K562 (cell line): ENCODE measurements around the gene TMA16. TPM values are rescaled to one million over a fixed set of nuclear protein-coding genes. Genes with fewer than 3 reads are reported as not detected.

Source experiments
- BRD4 ChIP-seq: fragments of 200-600 bp; sonication (generic); IDR thresholded peaks from 2 replicates; pipeline ENCODE4 v1.6.1; 2017; ENCODE audit warnings: inconsistent platforms
- CCNT2 ChIP-seq: IDR thresholded peaks from 2 replicates; pipeline ENCODE4 v1.6.1; 2011; ENCODE audit warnings: borderline replicate concordance, low read depth, mild to moderate bottlenecking, moderate library complexity, mixed read lengths, low read length; ENCODE audit not compliant: insufficient read length; ENCODE audit errors: extremely low read depth
- FOXK2 ChIP-seq, 2 experiments: fragments of 450-650 bp; IDR thresholded peaks in 1 of 2; conservative IDR thresholded peaks in 1 of 2; 2 replicates each; pipeline ENCODE4 v1.6.1; 2016; ENCODE audit warnings: low read depth in 2 of 2, mild to moderate bottlenecking in 1 of 2
- HDAC8 ChIP-seq: fragments of 450-650 bp; IDR thresholded peaks from 2 replicates; pipeline ENCODE4 v1.6.1; 2016; ENCODE audit warnings: mild to moderate bottlenecking, missing genetic modification characterization, moderate library complexity, missing compliant biosample characterization
- HOXB6 ChIP-seq: fragments of 250-450 bp; sonication (Bioruptor Pico); IDR thresholded peaks from 2 replicates; pipeline ENCODE4 v1.5.1; 2022; ENCODE audit warnings: mild to moderate bottlenecking, borderline replicate concordance
- NR2C1 ChIP-seq, 2 experiments: fragments of 450-650 bp; IDR thresholded peaks; 2 replicates each; pipeline ENCODE4 v1.6.1; 2017; ENCODE audit warnings: mild to moderate bottlenecking in 2 of 2, antibody characterized with exemption in 1 of 2, inconsistent platforms in 1 of 2, missing compliant biosample characterization in 1 of 2, missing genetic modification characterization in 1 of 2
- NR4A1 ChIP-seq, 2 experiments: fragments of 250-450 bp in 1 of 2; fragments of 450-650 bp in 1 of 2; sonication (Bioruptor Pico) in 1 of 2; IDR thresholded peaks; 2 replicates each; pipeline versions ENCODE4 v1.4.0 to v1.6.1; 2016 to 2020; ENCODE audit warnings: mild to moderate bottlenecking in 2 of 2, missing compliant biosample characterization in 1 of 2, missing genetic modification characterization in 1 of 2, moderate library complexity in 1 of 2
- RNF2 ChIP-seq: sonication (generic); IDR thresholded peaks from 2 replicates; pipeline ENCODE4 v1.6.1; 2016
- ZBTB8A ChIP-seq: fragments of 450-650 bp; IDR thresholded peaks from 2 replicates; pipeline ENCODE4 v1.6.1; 2018; ENCODE audit warnings: mild to moderate bottlenecking, moderate library complexity; ENCODE audit not compliant: partially characterized antibody
- ZC3H11A ChIP-seq: IDR thresholded peaks from 2 replicates; pipeline ENCODE4 v1.6.1; 2012; ENCODE audit warnings: low read depth, low read length, improper control_type of control experiment
- ZNF165 ChIP-seq: fragments of 250-450 bp; sonication (Bioruptor Pico); IDR thresholded peaks from 2 replicates; pipeline ENCODE4 v1.4.0; 2020; ENCODE audit warnings: borderline replicate concordance
- polyA plus RNA-seq, 8 experiments: library from polyadenylated mRNA; depleted of rRNA in 4 of 8; stranded (reverse) in 5 of 8; unstranded in 3 of 8; fragments of >200 nt; fragmentation: Nextera tagmentation in 2 of 8; fragmentation: Illumina TruSeq in 1 of 8; extraction: Ambion mirVana in 2 of 8; extraction: Trizol in 1 of 8; gene quantifications; 2 replicates each; pipeline versions ENCODE4 v1.2.1 to v1.2.3, GENCODE V29; 2011 to 2014; ENCODE audit warnings: inconsistent platforms in 1 of 8, missing spikeins in 1 of 8
- total RNA-seq, 7 experiments: library from RNA; depleted of rRNA in 6 of 7; stranded (reverse); fragments of >200 nt in 6 of 7; fragmentation: Illumina TruSeq in 2 of 7; extraction: Trizol in 2 of 7; gene quantifications; 2 replicates each; pipeline versions ENCODE4 v1.2.1 to v1.2.3, GENCODE V29; 2011 to 2021; ENCODE audit warnings: low replicate concordance in 1 of 7
- TF ChIP-seq, protein P1 (sequence below): sonication (generic); formaldehyde crosslinking; IDR thresholded peaks from 2 replicates; pipeline ENCODE4 v1.8.0; 2023; ENCODE audit warnings: mild to moderate bottlenecking, missing genetic modification reagents
- TF ChIP-seq, protein P2 (sequence below): fragments of 450-650 bp; IDR thresholded peaks from 2 replicates; pipeline ENCODE4 v1.6.1; 2016; ENCODE audit warnings: borderline replicate concordance
- TF ChIP-seq, protein P3 (sequence below): fragments of 250-450 bp; sonication (Bioruptor Pico); IDR thresholded peaks from 2 replicates; pipeline ENCODE4 v1.4.0; 2020; ENCODE audit warnings: mild to moderate bottlenecking
- TF ChIP-seq, protein P4 (sequence below): fragments of 250-450 bp; sonication (Bioruptor Pico); IDR thresholded peaks from 2 replicates; pipeline ENCODE4 v1.4.0; 2020; ENCODE audit warnings: mild to moderate bottlenecking, moderate library complexity, borderline replicate concordance

Gene TMA16
- total and polyA plus RNA-seq, 9 of the 15 experiments (the other 6 are each of a cell fraction or from before 2014, with no cell fraction given): 27.7 to 74.8 (median 66.6) TPM

DNA sequence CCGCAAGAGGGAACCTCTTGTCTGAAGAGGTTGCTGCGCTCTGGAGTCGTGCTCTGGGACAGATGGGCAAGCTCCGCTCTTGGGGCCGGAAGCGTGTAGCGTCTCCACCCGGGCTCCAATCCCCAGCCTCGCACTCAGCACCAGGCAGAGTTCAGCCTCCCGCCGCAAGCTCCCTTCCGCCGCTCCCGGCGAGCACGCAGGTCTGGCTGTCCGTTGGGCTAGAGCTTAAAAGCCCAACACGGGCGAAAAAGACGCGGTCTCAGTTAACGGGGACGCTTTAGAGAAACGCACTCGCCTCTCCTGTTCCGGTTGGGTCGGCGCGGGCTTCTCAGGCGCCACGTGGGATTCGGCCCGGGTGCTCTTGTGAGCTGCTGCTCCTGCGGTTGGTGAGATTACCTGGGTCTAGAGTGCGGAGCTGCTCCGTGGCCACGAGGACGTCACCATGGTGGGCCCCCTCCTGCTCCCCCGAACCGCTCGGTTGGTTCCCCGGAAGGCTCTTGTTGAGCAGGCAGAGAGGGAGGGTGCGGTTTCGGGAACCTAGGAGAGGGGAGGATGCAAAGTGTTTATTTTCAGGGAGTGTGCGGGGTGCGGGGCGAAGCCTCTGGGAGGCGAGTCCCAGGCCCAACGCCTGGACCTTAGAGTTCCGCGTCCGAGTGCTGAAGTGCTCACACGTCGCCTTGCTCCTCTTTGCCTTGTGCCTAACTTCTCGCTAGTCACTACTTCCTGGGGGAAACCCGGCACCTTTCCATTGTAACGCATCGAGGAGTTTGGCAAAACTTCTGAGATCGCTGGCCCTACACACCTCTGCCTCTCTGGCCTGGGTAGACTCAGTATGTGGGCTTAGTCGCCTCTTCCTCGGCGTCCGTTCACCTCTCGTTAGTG lies at the start of gene TMA16 (continued):
- TF ChIP-seq, protein P1, sequence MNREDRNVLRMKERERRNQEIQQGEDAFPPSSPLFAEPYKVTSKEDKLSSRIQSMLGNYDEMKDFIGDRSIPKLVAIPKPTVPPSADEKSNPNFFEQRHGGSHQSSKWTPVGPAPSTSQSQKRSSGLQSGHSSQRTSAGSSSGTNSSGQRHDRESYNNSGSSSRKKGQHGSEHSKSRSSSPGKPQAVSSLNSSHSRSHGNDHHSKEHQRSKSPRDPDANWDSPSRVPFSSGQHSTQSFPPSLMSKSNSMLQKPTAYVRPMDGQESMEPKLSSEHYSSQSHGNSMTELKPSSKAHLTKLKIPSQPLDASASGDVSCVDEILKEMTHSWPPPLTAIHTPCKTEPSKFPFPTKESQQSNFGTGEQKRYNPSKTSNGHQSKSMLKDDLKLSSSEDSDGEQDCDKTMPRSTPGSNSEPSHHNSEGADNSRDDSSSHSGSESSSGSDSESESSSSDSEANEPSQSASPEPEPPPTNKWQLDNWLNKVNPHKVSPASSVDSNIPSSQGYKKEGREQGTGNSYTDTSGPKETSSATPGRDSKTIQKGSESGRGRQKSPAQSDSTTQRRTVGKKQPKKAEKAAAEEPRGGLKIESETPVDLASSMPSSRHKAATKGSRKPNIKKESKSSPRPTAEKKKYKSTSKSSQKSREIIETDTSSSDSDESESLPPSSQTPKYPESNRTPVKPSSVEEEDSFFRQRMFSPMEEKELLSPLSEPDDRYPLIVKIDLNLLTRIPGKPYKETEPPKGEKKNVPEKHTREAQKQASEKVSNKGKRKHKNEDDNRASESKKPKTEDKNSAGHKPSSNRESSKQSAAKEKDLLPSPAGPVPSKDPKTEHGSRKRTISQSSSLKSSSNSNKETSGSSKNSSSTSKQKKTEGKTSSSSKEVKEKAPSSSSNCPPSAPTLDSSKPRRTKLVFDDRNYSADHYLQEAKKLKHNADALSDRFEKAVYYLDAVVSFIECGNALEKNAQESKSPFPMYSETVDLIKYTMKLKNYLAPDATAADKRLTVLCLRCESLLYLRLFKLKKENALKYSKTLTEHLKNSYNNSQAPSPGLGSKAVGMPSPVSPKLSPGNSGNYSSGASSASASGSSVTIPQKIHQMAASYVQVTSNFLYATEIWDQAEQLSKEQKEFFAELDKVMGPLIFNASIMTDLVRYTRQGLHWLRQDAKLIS: peak; percentile 96
- TF ChIP-seq HDAC8: no peak
- TF ChIP-seq CCNT2: no peak
- TF ChIP-seq, protein P2, sequence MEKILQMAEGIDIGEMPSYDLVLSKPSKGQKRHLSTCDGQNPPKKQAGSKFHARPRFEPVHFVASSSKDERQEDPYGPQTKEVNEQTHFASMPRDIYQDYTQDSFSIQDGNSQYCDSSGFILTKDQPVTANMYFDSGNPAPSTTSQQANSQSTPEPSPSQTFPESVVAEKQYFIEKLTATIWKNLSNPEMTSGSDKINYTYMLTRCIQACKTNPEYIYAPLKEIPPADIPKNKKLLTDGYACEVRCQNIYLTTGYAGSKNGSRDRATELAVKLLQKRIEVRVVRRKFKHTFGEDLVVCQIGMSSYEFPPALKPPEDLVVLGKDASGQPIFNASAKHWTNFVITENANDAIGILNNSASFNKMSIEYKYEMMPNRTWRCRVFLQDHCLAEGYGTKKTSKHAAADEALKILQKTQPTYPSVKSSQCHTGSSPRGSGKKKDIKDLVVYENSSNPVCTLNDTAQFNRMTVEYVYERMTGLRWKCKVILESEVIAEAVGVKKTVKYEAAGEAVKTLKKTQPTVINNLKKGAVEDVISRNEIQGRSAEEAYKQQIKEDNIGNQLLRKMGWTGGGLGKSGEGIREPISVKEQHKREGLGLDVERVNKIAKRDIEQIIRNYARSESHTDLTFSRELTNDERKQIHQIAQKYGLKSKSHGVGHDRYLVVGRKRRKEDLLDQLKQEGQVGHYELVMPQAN: peak; percentile 97; the same call in 1 of the 2 replicates
- peak; percentile 85 for TF ChIP-seq RNF2
- peak; percentile 92 for TF ChIP-seq BRD4
- TF ChIP-seq ZBTB8A: no peak
- peak; percentile 56; the same call in 1 of the 2 replicates for TF ChIP-seq NR2C1 (IDR thresholded peaks at IDR 0.05)
- TF ChIP-seq NR2C1 (tag; IDR thresholded peaks at IDR 0.05): peak; percentile 72
- TF ChIP-seq, protein P3, sequence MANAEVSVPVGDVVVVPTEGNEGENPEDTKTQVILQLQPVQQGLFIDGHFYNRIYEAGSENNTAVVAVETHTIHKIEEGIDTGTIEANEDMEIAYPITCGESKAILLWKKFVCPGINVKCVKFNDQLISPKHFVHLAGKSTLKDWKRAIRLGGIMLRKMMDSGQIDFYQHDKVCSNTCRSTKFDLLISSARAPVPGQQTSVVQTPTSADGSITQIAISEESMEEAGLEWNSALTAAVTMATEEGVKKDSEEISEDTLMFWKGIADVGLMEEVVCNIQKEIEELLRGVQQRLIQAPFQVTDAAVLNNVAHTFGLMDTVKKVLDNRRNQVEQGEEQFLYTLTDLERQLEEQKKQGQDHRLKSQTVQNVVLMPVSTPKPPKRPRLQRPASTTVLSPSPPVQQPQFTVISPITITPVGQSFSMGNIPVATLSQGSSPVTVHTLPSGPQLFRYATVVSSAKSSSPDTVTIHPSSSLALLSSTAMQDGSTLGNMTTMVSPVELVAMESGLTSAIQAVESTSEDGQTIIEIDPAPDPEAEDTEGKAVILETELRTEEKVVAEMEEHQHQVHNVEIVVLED (CRISPR knock-in tag): peak; percentile 85
- TF ChIP-seq, protein P4, sequence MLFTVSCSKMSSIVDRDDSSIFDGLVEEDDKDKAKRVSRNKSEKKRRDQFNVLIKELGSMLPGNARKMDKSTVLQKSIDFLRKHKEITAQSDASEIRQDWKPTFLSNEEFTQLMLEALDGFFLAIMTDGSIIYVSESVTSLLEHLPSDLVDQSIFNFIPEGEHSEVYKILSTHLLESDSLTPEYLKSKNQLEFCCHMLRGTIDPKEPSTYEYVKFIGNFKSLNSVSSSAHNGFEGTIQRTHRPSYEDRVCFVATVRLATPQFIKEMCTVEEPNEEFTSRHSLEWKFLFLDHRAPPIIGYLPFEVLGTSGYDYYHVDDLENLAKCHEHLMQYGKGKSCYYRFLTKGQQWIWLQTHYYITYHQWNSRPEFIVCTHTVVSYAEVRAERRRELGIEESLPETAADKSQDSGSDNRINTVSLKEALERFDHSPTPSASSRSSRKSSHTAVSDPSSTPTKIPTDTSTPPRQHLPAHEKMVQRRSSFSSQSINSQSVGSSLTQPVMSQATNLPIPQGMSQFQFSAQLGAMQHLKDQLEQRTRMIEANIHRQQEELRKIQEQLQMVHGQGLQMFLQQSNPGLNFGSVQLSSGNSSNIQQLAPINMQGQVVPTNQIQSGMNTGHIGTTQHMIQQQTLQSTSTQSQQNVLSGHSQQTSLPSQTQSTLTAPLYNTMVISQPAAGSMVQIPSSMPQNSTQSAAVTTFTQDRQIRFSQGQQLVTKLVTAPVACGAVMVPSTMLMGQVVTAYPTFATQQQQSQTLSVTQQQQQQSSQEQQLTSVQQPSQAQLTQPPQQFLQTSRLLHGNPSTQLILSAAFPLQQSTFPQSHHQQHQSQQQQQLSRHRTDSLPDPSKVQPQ (CRISPR knock-in tag): no peak
- no peak; a peak in 1 of 4 replicates for TF ChIP-seq FOXK2 (conservative IDR thresholded peaks at IDR 0.05 in 1 of 2, IDR thresholded peaks at IDR 0.05 in 1 of 2; ENCODE audit: low read depth in 2 of 2)
- peak; percentile 43; the same call in 1 of the 2 replicates for TF ChIP-seq ZC3H11A
- no peak for TF ChIP-seq ZNF165 (CRISPR knock-in tag)
- TF ChIP-seq HOXB6 (CRISPR knock-in tag): no peak
- TF ChIP-seq NR4A1 (CRISPR knock-in tag; IDR thresholded peaks at IDR 0.05): no peak
- 0 out of 2 replicates have a peak, but pooled peaks have one; percentile 71 for TF ChIP-seq NR4A1 (tag; IDR thresholded peaks at IDR 0.05)
